Effector memory CD8-positive, alpha-beta T cell (primary cell): ENCODE data around the gene SYNE2.

ENCODE experiments used
- ATAC-seq: fragments of 150-1000 bp; cut with Tn5 transposase; replicated peaks from 2 replicates; pipeline ENCODE4 v1.10.0; 2021; ENCODE audit warnings: mild to moderate bottlenecking, moderate library complexity
- DNase-seq, 3 experiments: peaks; one replicate each; pipeline ENCODE4 v3.0.0; 2021
- H3K27ac Mint-ChIP-seq, 2 donors: one replicate each; pipeline ENCODE4 v1.8.0; 2022; ENCODE audit warnings: mild to moderate bottlenecking in 2 of 2, mixed read lengths in 2 of 2, moderate library complexity in 2 of 2
- H3K27me3 Mint-ChIP-seq, 2 donors: one replicate each; pipeline ENCODE4 v1.8.0; 2022; ENCODE audit warnings: mixed read lengths in 2 of 2
- H3K36me3 Mint-ChIP-seq: one replicate; pipeline ENCODE4 v1.8.0; 2022; ENCODE audit warnings: mild to moderate bottlenecking, moderate library complexity, mixed read lengths; ENCODE audit not compliant: insufficient read depth
- H3K4me1 Mint-ChIP-seq, 2 donors: one replicate each; pipeline ENCODE4 v1.8.0; 2022; ENCODE audit warnings: low read depth in 2 of 2, mixed read lengths in 2 of 2
- H3K4me3 Mint-ChIP-seq, 2 donors: one replicate each; pipeline ENCODE4 v1.8.0; 2022; ENCODE audit warnings: mild to moderate bottlenecking in 2 of 2, mixed read lengths in 2 of 2, moderate library complexity in 2 of 2
- H3K9me3 Mint-ChIP-seq, 2 donors: one replicate each; pipeline ENCODE4 v1.8.0; 2022; ENCODE audit warnings: mixed read lengths in 2 of 2

SYNE2 gene

DNA sequence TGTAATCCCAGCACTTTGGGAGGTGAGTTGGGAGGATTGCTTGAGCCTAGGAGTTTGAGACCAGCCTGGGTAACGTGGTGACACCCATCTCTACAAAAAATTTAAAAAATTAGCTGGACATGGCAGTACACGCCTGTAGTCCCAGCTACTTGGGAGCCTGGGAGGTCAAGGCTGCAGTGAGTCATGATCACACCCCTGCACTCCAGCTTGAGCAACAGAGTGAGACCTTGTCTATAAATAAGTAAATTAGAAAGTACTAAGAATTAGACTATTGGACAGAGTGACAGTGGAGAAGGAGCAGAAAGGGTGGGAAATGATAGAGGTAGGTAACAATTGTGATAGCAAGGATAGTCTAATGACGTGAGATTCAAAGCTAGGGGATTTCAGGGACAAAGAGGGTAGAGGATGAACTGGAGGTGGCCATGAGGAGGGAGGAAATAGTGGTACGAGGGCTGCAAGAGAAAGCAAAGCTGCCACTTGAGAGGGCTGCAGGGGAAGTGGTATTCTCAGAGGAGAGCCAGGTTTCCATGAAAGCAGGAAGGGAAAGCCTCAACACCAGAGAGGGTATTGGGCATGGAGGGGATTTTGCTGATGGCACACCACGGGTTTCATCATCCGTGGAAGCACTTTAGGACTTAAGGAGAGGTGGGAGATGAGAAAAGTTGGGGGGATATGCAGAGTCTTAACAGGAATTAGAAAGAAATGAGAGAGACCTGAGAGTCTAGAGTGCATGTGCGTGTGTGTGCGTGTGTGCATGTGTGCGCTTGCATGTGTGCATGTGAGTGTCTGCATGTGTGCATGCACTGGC is 85.6 kb downstream of the SYNE2 start:
- peaks cover 6 to 28% of the 10 kb centered on the region in 2 donors for H3K4me1 Mint-ChIP-seq
- H3K9me3 Mint-ChIP-seq = no peaks in the 10 kb centered on the region
- peak; percentile 68 for ATAC-seq
- H3K27me3 Mint-ChIP-seq = no peaks in the 10 kb centered on the region
- no peak overlapping the region for H3K27ac Mint-ChIP-seq
- peaks cover 22% of the 10 kb centered on the region for H3K36me3 Mint-ChIP-seq
- peak in 2 of 3 experiments; percentile 7 to 13 for DNase-seq
- H3K4me3 Mint-ChIP-seq = no peak overlapping the region

DNA sequence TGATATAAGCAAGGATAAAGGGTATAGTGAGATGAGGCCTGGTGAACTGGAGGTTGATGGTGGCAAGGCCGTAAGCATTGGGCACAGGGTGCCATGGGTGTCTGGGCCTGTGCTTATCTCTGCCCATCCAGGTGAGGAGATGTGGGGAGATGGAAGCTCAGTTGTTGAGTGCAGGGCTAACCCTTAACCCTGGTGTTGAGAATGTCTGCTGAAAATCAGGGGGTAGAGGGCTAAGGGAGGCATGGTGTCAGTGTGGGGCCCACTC is 86.1 kb downstream of the SYNE2 start:
- no peak for ATAC-seq
- H3K36me3 Mint-ChIP-seq = peaks cover 26% of the 10 kb centered on the region
- no peak overlapping the region for H3K27ac Mint-ChIP-seq
- H3K9me3 Mint-ChIP-seq = no peaks in the 10 kb centered on the region
- no peaks in the 10 kb centered on the region for H3K27me3 Mint-ChIP-seq
- DNase-seq = no peak
- H3K4me1 Mint-ChIP-seq = peaks cover 6 to 24% of the 10 kb centered on the region in 2 donors
- no peak overlapping the region for H3K4me3 Mint-ChIP-seq

DNA sequence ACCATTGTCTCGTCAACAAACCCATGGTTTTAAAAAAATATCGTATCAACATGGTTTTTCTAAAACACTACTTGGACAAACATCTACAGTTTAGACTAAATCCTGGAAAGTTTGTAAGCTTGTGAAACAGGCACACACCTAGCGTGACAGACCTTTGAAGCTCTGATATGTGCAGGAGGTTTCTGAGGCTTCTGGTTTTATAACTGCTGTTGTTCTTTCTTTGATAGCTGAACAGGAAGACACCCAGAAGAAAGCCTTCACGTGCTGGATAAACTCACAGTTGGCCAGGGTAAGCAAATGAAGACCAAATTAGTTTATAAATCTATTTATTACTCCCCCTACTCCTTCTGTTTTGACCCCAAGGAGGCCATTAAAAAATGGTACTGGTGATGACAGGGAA is 87.6 kb downstream of the SYNE2 start:
- Mint-ChIP-seq H3K36me3 (peaks cover 36% of the 10 kb centered on the region), H3K9me3 (no peaks in the 10 kb centered on the region), H3K27me3 (no peaks in the 10 kb centered on the region), H3K4me1 (peaks cover 4 to 15% of the 10 kb centered on the region in 2 donors), H3K27ac (peak overlapping the region; percentile 66 to 90), H3K4me3 (peak overlapping the region; percentile 41 to 51)
- DNase-seq (no peak), ATAC-seq (peak; percentile 62)

- ATAC-seq = peak; percentile 67
- Mint-ChIP-seq H3K36me3 (peaks cover 41% of the 10 kb centered on the region), H3K4me3 (peak overlapping the region in 1 of 2 donors; percentile 51), H3K4me1 (peaks cover 4 to 15% of the 10 kb centered on the region in 2 donors), H3K9me3 (no peaks in the 10 kb centered on the region), H3K27me3 (no peaks in the 10 kb centered on the region), H3K27ac (peak overlapping the region; percentile 66 to 90)
- no peak for DNase-seq
Observed at GRCh38 chr14:63941023-63941422, 88.2 kb downstream of the SYNE2 start.

DNA sequence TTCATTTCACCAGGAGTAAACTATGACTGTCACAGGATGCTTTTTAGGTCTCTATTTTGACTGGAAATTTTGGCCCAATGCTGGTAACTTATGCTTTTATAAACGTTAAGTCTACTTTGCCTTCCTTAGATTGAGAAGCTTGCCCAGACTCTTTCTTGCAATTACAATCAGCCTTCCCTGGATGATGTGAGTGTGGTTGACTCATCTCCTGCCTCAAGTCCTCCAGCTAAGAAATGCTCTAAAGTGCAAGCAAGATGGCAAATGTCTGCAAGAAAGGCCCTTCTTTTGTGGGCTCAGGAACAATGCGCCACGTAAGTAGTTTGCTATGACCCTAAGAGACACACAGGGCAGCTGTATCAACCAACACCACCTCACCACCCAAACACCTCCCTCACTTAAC is 96.9 kb downstream of the SYNE2 start:
- no peaks in the 10 kb centered on the region for H3K9me3 Mint-ChIP-seq
- H3K36me3 Mint-ChIP-seq = peaks cover 63% of the 10 kb centered on the region
- peaks cover 0 to 16% of the 10 kb centered on the region in 2 donors for H3K4me1 Mint-ChIP-seq
- no peak overlapping the region for H3K4me3 Mint-ChIP-seq
- H3K27ac Mint-ChIP-seq = no peak overlapping the region
- no peak for ATAC-seq
- H3K27me3 Mint-ChIP-seq = no peaks in the 10 kb centered on the region
- no peak for DNase-seq

DNA sequence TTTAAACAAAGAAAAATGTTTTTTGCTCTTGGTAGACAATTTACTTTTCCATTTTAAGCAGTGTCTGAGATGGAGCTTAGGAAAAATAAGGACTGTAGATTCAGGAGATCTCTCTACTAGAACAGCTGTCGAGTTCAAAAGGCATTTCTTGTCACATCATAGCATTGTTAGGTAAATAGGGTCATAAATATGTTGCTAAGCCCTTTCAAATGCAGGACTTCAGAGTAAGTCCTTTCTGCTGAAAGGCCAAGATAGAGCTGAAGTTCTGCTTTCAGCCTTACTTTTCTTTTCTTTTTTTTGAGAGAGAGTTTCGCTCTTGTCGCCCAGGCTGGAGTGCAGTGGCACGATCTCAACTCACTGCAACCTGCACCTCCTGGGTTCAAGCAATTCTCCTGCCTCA is 98.2 kb downstream of the SYNE2 start:
- H3K27ac Mint-ChIP-seq = no peak overlapping the region
- H3K4me3 Mint-ChIP-seq = no peak overlapping the region
- H3K36me3 Mint-ChIP-seq = peaks cover 53% of the 10 kb centered on the region
- H3K4me1 Mint-ChIP-seq = peaks cover 2 to 16% of the 10 kb centered on the region in 2 donors
- no peaks in the 10 kb centered on the region for H3K9me3 Mint-ChIP-seq
- ATAC-seq (no peak), DNase-seq (no peak)
- no peaks in the 10 kb centered on the region for H3K27me3 Mint-ChIP-seq

DNA sequence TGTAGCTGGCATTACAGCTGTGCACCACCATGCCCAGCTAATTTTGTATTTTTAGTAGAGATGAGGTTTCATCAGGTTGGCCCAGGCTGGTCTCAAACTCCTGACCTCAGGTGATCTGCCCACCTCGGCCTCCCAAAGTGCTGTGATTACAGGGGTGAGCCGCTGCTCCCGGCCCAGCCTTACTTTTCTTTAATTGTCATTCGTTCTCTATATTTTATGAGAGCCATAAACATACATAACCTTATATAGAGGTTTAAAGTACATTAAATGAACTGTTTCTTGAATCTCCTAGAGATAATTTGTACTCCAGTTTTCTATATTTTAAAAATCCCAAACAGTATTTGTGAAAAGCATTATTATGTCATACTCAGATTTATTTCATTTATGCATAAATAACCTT is 98.6 kb downstream of the SYNE2 start:
- H3K4me3 Mint-ChIP-seq = no peak overlapping the region
- DNase-seq = no peak
- ATAC-seq = no peak
- H3K27ac Mint-ChIP-seq = no peak overlapping the region
- peaks cover 2 to 16% of the 10 kb centered on the region in 2 donors for H3K4me1 Mint-ChIP-seq
- no peaks in the 10 kb centered on the region for H3K9me3 Mint-ChIP-seq
- peaks cover 51% of the 10 kb centered on the region for H3K36me3 Mint-ChIP-seq
- no peaks in the 10 kb centered on the region for H3K27me3 Mint-ChIP-seq

GRCh38 chr14:63952053-63952932 is 99.5 kb downstream of the SYNE2 start:
- Mint-ChIP-seq H3K27me3 (no peaks in the 10 kb centered on the region), H3K4me1 (peaks cover 2 to 16% of the 10 kb centered on the region in 2 donors), H3K27ac (peak overlapping the region; percentile 26 to 75), H3K9me3 (no peaks in the 10 kb centered on the region), H3K4me3 (no peak overlapping the region), H3K36me3 (peaks cover 50% of the 10 kb centered on the region)
- ATAC-seq = no peak
- DNase-seq = no peak

- H3K36me3 Mint-ChIP-seq = peaks cover 49% of the 10 kb centered on the region
Observed at GRCh38 chr14:63952933-63953437, 100.2 kb downstream of the SYNE2 start.

DNA sequence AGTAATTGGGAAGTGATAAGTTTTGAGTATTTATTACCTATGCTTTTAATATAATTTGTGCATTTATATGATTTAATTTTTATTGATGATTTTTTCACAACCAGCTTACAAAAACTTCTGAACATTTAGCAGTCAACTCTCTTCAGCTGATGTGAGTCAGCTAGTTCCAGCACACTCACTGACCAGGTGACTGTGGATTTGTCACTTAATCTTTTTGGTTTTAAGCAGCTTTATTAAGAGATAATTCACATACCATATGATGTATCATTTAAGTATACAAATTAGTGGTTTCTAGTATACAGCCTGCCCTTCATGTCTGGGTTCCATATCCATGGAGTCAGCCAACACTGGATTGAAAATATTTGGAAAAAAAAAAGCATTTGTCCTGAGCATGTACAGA is 103.5 kb downstream of the SYNE2 start:
- ATAC-seq (no peak), DNase-seq (no peak)
- Mint-ChIP-seq H3K27me3 (no peaks in the 10 kb centered on the region), H3K36me3 (peaks cover 27% of the 10 kb centered on the region), H3K9me3 (no peaks in the 10 kb centered on the region), H3K27ac (peak overlapping the region in 1 of 2 donors; percentile 22), H3K4me1 (peaks cover 4 to 16% of the 10 kb centered on the region in 2 donors), H3K4me3 (no peak overlapping the region)

More at GRCh38 chr14:63952933-63953437, 100.2 kb downstream of the SYNE2 start:
- no peak overlapping the region for H3K4me3 Mint-ChIP-seq
- H3K9me3 Mint-ChIP-seq = no peaks in the 10 kb centered on the region
- no peak for ATAC-seq
- DNase-seq = no peak
- H3K27me3 Mint-ChIP-seq = no peaks in the 10 kb centered on the region
- H3K4me1 Mint-ChIP-seq = peaks cover 2 to 16% of the 10 kb centered on the region in 2 donors
- peak overlapping the region; percentile 26 to 75 for H3K27ac Mint-ChIP-seq

DNA sequence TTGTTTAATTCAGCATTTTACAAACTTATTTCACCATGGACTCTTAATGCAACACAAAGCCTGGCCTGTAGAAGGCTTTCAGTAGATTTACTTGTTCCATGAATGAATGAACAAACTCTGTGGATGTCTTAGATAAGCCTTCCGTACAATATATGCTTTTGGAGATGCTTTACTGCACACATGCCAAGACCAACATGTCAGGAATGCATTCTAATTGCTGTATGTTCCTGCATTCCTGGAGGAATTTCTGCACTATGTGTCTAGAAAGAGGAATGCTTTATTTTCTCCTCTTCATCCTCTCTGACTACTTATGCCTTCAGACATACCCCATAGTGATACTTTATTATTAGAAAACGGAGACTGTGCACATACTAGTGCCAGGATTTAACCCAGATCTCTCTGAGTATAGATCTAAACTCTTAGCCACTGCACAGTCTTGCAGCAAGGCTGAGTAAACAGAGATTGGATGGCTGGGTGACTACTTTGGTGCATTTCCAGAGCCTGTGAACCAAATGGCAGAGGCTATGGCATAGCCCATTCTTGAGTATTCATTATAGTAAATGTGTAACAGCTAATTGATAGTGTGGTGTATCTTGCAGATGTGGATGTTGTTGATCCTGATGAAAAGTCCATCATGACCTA is 108.2 kb downstream of the SYNE2 start:
- no peaks in the 10 kb centered on the region for H3K9me3 Mint-ChIP-seq
- peak overlapping the region in 1 of 2 donors; percentile 13 for H3K27ac Mint-ChIP-seq
- no peak overlapping the region for H3K4me3 Mint-ChIP-seq
- no peaks in the 10 kb centered on the region for H3K27me3 Mint-ChIP-seq
- ATAC-seq (no peak), DNase-seq (no peak)
- H3K36me3 Mint-ChIP-seq = peaks cover 26% of the 10 kb centered on the region
- peaks cover 0 to 4% of the 10 kb centered on the region in 2 donors for H3K4me1 Mint-ChIP-seq

DNA sequence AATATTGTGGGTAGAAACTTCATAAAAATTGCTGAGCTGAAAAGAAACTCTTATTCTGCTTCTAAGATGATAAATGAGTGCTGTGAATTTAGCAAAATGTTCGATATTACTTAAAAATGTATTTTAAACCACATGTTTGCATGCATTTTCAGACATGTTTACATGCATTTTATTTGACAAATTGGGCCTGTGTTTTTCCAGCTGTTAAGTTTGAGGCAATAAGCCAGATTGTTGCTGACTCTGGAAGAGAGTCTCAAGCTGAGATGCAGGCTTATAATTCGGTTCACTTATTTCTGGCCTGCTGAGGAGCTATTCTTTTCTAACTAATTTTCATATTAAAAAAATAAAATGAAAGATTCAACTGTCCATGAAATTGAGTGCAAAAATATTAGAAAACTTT is 110.1 kb downstream of the SYNE2 start:
- ATAC-seq (no peak), DNase-seq (no peak)
- Mint-ChIP-seq H3K27me3 (no peaks in the 10 kb centered on the region), H3K36me3 (peaks cover 33% of the 10 kb centered on the region), H3K4me1 (peaks cover 0 to 4% of the 10 kb centered on the region in 2 donors), H3K27ac (no peak overlapping the region), H3K9me3 (no peaks in the 10 kb centered on the region), H3K4me3 (no peak overlapping the region)

DNA sequence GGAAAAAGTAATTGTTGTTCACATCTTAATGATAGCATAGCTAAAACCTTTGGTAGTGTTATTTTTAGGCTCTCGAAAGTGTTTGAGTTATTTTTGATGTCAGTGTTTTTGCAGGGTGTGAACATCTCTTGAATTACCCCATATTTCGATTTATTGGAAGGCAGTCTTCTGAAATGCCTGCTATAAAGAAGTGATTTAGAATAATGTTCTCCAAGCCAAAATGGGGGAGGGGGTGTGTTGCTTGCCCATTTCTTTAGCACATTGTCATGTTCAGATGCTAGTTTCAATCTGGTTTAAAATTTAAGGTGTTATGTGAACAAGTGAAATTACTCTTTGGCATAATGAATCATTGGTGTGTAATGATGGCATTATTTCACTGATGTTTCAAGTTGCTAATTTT is 110.6 kb downstream of the SYNE2 start:
- Mint-ChIP-seq H3K27me3 (no peaks in the 10 kb centered on the region), H3K4me3 (no peak overlapping the region), H3K27ac (no peak overlapping the region), H3K36me3 (peaks cover 37% of the 10 kb centered on the region), H3K9me3 (no peaks in the 10 kb centered on the region), H3K4me1 (peaks cover 0 to 4% of the 10 kb centered on the region in 2 donors)
- ATAC-seq (no peak), DNase-seq (no peak)
